HFF-Myc (cell line): ENCODE measurements around the gene TAF1.

Source experiments
- DNase-seq: peaks from one replicate; pipeline ENCODE4 v3.0.0-alpha.2; 2011; ENCODE audit warnings: low read depth; ENCODE audit errors: extremely low read depth
- H3K4me3 ChIP-seq: replicated peaks from 2 replicates; pipeline ENCODE4 v1.5.1; 2011; ENCODE audit warnings: low read depth, mild to moderate bottlenecking, control low read depth, low read length
- TF ChIP-seq, protein P1 (sequence below): IDR thresholded peaks from 2 replicates; pipeline ENCODE4 v1.5.1; 2012; ENCODE audit warnings: mild to moderate bottlenecking, low read depth, low read length, control low read depth; ENCODE audit errors: missing control alignments

Gene TAF1

DNA sequence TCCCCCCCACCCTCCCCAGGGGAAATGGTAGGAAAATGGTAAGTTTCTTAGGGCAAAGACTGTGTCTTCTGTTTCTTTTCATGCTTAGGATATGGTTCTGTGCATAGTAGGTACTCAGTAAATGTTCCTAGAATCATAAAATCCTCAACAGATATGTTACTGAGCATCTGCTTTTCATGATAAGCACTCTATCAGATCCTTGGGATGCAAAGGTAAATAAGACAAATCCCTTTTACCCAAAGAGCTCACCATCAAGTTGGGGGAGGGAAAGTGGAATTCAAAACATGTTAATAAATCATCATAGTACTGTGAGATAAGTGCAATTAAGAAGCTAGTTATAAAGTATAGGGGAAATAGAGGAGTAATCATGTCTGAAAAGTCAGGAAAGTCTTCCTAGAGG is 98.8 kb downstream of the TAF1 start:
- TF ChIP-seq, protein P1, sequence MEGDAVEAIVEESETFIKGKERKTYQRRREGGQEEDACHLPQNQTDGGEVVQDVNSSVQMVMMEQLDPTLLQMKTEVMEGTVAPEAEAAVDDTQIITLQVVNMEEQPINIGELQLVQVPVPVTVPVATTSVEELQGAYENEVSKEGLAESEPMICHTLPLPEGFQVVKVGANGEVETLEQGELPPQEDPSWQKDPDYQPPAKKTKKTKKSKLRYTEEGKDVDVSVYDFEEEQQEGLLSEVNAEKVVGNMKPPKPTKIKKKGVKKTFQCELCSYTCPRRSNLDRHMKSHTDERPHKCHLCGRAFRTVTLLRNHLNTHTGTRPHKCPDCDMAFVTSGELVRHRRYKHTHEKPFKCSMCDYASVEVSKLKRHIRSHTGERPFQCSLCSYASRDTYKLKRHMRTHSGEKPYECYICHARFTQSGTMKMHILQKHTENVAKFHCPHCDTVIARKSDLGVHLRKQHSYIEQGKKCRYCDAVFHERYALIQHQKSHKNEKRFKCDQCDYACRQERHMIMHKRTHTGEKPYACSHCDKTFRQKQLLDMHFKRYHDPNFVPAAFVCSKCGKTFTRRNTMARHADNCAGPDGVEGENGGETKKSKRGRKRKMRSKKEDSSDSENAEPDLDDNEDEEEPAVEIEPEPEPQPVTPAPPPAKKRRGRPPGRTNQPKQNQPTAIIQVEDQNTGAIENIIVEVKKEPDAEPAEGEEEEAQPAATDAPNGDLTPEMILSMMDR, result no peak
- no peak for DNase-seq
- H3K4me3 ChIP-seq, result no peak overlapping the region

DNA sequence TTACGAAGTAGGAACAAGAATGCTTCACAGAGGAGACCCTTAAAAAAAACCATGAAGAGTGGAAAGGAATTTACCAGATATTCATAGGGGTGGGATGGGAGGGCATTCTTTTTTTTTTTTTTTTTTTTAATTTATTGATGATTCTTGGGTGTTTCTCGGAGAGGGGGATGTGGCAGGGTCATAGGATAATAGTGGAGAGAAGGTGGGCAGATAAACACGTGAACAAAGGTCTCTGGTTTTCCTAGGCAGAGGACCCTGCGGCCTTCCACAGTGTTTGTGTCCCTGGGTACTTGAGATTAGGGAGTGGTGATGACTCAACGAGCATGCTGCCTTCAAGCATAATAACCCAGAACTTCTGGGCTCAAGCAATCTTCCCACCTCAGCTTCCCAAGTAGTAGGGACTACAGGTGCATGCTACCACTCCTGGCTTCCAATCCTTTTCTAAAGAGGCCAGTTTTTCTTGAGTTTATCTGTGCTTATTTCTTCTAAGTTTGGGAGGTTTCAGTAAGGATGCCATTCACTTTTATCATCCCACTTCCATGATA is 100.9 kb downstream of the TAF1 start:
- no peak overlapping the region for H3K4me3 ChIP-seq
- DNase-seq, result no peak
- TF ChIP-seq, protein P1, result no peak

DNA sequence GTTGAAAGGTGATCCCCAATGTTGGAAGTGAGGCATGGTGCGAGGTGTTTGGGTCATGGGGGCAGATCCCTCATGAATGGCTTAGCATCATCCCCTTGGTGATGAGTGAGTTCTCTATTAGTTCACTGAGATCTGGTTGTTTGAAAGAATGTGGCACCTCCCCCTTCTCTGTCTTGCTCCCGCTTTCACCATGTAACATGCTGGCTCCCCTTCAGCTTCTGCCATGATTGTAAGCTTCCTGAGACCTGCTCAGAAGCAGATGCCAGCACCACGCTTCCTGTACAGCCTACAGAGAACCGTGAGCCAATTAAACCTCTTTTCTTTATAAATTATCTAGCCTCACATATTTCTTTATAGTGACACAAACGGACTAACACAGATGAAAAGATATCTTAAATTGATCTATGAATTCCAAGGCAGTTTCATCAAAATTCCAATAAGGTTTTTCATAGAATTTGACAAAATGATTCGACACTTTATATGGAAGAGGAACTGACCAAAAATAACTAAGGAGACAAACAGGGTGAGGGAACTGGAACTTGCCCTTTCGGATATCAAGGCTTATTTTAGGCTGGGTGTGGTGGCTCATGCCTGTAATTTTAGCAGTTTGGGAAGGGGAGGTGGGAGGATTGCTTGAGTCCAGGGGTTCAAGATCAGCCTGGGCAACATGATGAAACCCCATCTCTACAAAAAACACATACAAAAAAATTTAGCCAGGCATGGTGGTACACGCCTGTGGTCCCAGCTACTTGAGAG is 109.8 kb downstream of the TAF1 start:
- TF ChIP-seq, protein P1, result no peak
- H3K4me3 ChIP-seq, result no peak overlapping the region
- DNase-seq, result no peak

DNA sequence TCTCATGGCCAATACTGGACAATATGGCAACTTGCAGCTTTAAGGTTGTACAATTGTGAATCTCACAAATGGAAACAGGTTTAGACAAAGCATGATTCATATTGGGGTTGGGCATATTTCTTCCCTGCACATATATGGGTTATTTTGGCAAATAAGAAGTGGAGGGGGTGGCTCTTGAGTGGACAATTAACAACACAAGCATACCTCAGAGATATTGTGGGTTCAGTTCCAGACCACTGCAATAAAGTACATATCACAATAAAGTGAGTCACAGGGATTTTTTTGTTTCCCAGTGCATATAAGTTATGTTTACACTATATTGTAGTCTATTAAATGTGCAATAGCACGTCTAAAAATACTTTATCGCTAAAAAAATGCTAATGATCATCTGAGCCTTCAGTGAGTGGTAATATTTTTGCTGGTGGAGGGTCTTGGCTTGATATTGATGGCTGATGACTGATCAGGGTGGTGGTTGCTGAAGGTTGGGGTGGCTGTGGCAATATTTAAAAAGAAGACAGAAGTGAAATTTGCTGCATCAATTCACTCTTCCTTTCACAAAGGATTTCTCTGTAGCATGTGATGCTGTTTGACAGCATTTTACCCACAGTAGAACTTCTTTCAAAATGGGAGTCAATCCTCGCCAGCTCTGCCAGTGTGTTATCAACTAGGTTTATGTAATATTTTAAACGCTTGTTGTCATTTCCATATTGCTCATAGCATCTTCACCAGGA is 116.2 kb downstream of the TAF1 start:
- TF ChIP-seq, protein P1, result no peak
- no peak for DNase-seq
- H3K4me3 ChIP-seq, result no peak overlapping the region

DNA sequence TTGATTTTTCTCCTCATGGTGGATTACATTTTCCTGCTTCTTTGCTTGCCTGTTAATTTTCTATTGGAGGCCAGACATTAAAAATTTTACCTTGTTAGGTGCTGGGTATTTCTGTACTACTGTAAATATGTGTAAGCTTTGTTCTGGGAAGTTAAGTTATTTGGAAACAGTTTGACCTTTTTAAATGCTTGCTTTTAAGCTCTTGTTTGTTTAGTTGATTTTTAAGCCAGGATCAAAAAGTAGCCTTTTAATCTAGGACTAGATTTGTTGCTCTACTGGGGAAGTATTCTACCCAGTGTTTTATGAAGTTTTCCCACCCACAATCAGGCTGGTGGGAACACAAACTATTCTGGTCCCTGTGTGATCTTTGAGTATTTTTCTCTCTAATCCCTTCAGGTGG is 121.7 kb downstream of the TAF1 start:
- TF ChIP-seq, protein P1, result no peak
- H3K4me3 ChIP-seq, result no peak overlapping the region
- no peak for DNase-seq

DNA sequence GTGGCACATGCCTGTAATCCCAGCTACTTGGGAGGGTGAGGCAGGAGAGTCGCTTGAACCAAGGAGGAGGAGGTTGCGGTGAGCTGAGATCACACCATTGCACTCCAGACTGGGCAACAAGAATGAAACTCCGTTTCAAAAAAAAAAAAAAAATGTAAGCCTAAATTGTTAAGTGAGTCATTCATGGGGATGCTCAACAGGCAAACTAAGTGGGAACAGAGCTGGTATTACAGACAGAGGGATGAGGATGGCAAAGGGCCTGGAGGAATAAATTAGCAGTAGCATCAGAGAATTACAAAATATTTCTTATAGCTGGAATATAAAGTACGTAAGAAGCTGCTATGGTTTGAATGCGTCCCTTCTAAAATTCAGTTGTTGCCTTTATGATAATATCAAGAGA is 123.4 kb downstream of the TAF1 start:
- TF ChIP-seq, protein P1, result no peak
- no peak for DNase-seq
- H3K4me3 ChIP-seq, result no peak overlapping the region
